Fibroblast of the aortic adventitia (primary cell): ENCODE data around the gene PLPP4. TPM values are rescaled to one million over a fixed set of nuclear protein-coding genes. Genes with fewer than 3 reads are reported as not detected.

Experiments used
- DNase-seq: peaks from one replicate; pipeline ENCODE4 v3.0.0-alpha.2; 2010; ENCODE audit warnings: low read depth
- H3K4me3 ChIP-seq: 2 replicates; pipeline ENCODE4 v1.5.1; 2011; ENCODE audit warnings: low read depth, mild to moderate bottlenecking, control low read depth, low read length, moderate library complexity
- total RNA-seq: library from RNA; depleted of rRNA; stranded (reverse); fragments of >200 nt; gene quantifications from 2 replicates; pipeline ENCODE4 v1.2.3, GENCODE V29; 2012; ENCODE audit warnings: low replicate concordance
- TF ChIP-seq, protein P1 (sequence below): IDR thresholded peaks from 2 replicates; pipeline ENCODE4 v1.5.1; 2011; ENCODE audit warnings: mild to moderate bottlenecking, low read length, control low read depth, inconsistent platforms; ENCODE audit not compliant: insufficient read depth

PLPP4 gene
- total RNA-seq, 1 donor, result 7.5 TPM

- TF ChIP-seq, protein P1, sequence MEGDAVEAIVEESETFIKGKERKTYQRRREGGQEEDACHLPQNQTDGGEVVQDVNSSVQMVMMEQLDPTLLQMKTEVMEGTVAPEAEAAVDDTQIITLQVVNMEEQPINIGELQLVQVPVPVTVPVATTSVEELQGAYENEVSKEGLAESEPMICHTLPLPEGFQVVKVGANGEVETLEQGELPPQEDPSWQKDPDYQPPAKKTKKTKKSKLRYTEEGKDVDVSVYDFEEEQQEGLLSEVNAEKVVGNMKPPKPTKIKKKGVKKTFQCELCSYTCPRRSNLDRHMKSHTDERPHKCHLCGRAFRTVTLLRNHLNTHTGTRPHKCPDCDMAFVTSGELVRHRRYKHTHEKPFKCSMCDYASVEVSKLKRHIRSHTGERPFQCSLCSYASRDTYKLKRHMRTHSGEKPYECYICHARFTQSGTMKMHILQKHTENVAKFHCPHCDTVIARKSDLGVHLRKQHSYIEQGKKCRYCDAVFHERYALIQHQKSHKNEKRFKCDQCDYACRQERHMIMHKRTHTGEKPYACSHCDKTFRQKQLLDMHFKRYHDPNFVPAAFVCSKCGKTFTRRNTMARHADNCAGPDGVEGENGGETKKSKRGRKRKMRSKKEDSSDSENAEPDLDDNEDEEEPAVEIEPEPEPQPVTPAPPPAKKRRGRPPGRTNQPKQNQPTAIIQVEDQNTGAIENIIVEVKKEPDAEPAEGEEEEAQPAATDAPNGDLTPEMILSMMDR, result no peak
- no peak overlapping the region for H3K4me3 ChIP-seq
- DNase-seq, result no peak
Measured at GRCh38 chr10:120475844-120476791, 19.1 kb downstream of the PLPP4 start.

- H3K4me3 ChIP-seq, result no peak overlapping the region
- peak; percentile 84 for DNase-seq
- TF ChIP-seq, protein P1, result no peak
Measured at GRCh38 chr10:120477021-120477742, 20.2 kb downstream of the PLPP4 start.

DNA sequence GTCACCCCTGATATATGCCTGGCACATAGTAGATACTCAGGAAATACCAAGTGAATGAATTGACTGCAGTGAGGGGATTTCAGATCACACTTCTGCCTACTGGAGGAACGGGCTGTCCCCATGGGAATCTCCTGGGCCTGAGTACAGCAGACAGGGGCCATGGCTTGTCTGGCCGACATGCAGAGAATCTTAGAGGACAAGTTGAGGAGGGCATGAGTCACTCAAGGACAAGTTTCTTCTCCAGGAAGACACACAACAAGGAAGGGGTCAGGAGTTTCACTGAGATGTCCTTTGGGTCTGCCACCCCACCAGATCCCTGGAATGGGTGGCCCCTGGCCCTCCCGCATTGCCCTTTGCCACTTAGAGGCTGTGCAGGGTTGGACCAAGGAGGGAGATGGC lies 20.7 kb downstream of the PLPP4 start:
- TF ChIP-seq, protein P1, result no peak
- peak; percentile 36 for DNase-seq
- H3K4me3 ChIP-seq, result no peak overlapping the region

- peak; percentile 34 for DNase-seq
- no peak overlapping the region for H3K4me3 ChIP-seq
Measured at GRCh38 chr10:120478386-120478785, 21.4 kb downstream of the PLPP4 start.

DNA sequence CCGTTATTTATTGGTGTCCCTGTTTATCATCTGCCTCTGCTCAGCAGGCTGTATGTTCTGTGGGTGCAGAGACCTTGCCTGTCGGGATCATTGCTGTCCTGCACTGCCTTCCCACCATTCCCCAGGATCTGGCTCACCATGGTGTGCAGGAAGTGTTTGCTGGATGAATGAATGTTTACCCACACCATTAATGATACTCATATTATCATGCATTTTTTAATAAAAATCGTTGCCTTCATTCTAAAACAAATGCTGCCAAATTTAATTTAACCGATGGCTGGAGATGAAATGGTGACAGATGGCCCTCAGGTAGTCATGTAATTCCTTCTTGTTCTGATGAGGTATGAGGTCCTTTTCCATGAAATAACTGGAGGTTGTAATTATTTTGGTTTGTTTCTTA lies 22.5 kb downstream of the PLPP4 start:
- H3K4me3 ChIP-seq, result no peak overlapping the region
- TF ChIP-seq, protein P1, result no peak
- DNase-seq, result no peak

More at GRCh38 chr10:120478386-120478785, 21.4 kb downstream of the PLPP4 start:
- TF ChIP-seq, protein P1, result no peak

GRCh38 chr10:120480065-120480600 lies 23.1 kb downstream of the PLPP4 start:
- no peak overlapping the region for H3K4me3 ChIP-seq
- TF ChIP-seq, protein P1, result peak; percentile 34
- peak; percentile 28 for DNase-seq
